Superior temporal gyrus (tissue), 1 donor: ENCODE data around the gene CDK5RAP1.
"Not testable (repeated sequence)": the region's sequence is repeated elsewhere in the genome, so short reads cannot be mapped to it uniquely, and the experiment has no call there.

Experiments
- DNase-seq: peaks from one replicate; pipeline ENCODE4 v3.0.0-alpha.2; 2016; ENCODE audit errors: extremely low spot score

CDK5RAP1 gene

GRCh38 chr20:33419140-33419974, 18.0 kb upstream of the CDK5RAP1 start:
- DNase-seq: no peak

DNA sequence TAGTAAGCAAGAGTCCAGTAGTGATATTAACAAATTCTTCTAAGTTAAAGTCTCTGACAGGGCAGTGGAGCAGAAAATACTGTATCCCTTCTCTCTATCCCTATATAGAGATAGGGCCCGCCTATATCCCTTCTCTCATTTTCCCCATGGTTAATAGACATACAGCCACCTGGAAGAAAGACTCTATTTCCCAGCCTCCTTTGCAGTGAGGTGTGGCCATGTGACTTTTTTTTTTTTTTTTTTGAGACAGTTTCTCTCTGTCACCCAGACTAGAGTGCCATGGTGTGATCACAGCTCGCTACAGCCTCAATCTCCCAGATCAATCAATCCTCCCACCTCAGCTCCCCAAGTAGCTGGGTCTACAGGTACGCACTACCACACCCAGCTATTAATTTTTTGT, 16.7 kb upstream of the CDK5RAP1 start:
- DNase-seq: no peak

DNA sequence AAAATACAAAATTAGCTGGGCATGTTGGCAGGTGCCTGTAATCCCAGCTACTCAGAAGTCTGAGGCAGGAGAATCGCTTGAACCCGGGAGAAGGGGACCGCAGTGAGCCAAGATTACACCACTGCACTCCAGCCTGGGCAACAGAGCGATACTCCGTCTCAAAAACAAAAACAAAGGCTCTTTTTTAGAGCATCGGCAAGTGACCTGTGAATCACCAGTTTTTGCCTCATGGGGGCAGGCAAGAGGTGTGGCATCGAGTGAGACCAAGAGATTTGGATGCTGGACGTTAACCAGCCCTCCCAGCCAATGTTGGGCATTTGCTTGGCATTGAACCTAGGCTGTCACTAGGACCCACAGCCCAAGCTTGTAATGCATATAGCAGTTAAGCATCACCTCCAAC, 14.6 kb upstream of the CDK5RAP1 start:
- DNase-seq: peak; percentile 55

DNA sequence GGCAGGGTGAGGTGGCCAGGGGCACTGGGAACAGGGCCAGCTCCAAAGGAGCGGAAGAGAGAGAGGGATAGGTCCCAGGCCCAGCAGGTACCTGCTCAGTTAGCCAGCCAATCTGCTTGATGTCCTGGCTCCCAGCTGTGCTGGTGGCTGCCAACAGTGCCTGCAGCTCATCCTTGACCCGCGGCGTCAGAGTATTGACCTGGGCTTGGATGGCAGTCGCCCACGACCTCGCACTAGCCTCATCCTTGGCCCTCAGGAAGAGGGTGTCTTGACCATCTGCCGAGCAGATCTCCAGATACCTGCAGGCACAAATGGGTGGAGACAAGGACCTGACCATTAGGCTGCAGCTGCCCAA, 11.1 kb upstream of the CDK5RAP1 start:
- no peak for DNase-seq

DNA sequence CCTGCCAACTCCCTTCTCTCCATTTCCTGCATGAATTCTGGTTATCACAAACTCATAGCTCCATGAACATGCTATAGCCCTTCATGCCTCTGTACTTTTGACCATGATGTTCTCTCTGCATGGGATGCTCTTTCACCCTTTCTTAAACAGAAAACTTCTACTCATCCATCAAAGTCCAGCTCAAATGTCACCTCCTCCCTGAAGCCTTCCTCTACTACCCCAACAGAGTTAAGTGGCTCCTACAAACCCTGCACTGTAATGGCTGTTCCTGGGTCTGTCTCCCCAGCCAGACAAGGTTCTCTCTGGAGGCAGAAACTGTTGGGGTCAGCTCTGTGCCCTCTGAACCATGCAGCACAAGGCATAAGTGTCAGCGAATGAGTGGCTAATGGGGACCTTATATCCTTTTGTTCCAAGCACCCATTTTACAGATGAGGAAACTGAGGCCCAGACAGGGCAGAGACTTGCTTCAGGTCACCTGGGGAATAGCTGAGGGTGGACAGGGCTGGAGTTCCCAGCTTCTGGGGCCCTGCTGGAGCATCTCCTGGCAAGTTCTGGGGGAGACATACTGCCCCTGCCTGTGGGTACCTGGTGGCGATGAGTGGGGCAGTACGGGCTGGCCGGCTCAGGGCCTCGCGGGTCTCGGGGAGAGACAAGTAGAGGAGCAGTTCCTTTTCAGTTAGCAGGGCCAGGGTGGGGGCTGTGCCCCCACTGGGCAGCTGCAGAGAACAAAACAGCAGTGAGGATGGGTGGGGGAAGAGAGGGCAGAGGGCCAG, 10.6 kb upstream of the CDK5RAP1 start:
- DNase-seq: no peak

- DNase-seq: peak; percentile 46
Measured at GRCh38 chr20:33411242-33411641, 9.9 kb upstream of the CDK5RAP1 start.

DNA sequence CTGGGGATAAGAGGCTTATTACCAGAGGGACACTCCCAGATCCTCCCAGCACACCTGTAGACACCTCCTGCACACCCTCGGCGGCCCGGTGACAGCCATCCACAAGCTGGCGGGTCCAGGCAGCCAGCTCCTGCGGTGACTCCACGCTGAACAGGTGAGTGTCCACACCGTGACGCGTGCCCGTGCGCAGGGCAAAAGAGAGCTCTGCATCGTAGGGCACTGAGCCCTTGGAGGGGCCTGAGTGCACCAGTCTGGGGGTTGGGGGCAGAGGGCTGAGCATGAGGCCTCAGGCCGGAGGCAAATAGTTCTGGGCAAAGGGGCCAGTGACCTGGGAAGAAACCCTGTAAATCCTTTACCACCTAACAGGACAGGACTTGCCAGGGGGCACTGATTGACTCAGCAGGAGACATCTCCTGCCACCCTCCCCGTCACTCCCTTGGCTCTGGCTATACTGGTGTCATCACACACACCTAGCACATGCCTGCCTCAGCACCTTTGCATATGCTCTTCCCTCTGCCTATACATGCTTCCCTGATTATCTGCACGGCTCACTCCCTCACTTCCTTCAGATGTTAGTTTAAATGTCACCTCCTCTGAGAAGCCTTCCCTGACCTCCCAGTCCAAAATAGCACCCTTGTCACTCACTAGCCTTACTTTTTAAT, 8.9 kb upstream of the CDK5RAP1 start:
- DNase-seq: no peak

DNA sequence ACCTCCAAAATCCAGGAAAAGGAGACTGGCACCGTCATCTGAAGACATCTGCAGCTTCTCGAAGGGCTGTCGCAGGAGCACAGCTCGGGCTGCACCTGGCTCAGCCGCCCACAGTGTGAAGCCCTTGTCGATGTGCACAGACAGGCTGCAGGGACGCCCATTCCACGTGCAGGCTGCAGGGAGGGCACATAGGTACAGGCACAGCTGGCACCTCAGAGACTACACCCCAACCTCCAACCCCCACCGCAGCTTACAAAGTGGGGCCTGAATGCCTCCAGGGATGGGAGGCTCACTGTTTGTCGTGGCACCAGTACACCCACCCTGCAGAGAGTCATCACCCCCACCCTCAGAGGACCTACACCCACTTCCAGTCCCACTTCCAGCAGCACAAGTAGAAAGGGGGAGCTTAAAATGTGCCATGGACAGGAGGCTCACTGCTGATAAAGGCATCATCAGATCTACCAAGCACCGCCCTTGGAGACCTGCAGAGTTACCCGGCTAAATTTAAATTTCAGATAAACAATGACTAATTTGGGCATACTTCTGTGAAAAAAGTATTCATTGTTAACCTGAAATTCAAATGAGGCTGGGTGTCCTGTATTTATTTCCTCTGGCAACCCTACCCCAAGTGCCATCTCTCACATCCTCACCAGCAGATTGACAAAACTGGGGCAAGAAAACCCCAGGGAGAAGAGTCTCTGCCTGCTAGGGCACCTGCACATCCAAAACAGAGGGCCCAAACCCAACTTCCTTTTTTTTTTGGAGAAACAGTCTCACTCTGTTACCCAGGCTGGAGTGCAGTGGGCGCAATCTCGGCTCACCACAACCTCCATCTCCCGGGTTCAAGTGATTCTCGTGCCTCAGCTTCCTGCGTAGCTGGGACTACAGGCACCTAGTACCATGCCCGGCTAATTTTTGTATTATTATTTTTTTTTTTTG, 7.7 kb upstream of the CDK5RAP1 start:
- DNase-seq: peak; percentile 38

DNA sequence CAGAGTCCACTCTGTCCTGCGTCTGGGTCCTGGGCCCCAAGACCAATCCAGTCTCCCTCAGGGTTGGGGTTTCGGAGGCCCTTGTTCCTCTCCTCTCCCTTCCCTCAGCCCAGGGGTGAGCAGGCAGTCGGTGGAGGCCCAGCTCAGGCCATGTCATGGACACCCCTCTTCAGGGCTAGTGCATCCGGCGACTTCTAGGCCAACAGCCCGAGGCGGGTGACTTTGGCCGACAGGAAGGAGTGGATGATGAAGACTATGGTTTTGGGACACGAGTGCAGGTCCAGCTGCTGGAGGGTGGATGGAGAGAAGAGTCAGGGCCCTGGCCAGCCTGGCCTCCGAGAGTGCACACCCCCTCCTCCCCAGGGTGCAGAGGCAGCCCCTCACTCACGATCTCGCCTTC, 7.0 kb upstream of the CDK5RAP1 start:
- no peak for DNase-seq

DNA sequence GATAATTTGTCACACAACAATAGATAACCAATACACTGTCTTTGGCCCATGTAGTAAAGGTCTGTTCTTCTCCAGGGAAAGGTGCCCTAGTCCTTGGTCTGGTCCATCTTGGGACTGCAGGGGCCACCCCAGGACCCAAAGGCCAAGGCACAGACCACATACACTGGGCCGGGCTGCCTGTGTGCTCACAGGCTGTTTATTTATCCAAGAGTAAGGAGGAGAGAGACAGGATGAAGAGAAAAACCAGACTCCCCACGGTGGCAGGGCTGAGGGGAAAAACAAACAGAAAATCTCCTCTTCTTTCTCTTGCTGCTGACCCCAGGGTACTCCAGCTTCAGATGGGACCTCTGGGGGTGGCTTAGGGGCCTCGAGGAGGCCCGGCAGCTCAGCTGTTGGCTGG, 6.5 kb upstream of the CDK5RAP1 start:
- no peak for DNase-seq

- DNase-seq: no peak
Measured at GRCh38 chr20:33407251-33407650, 5.9 kb upstream of the CDK5RAP1 start.

DNA sequence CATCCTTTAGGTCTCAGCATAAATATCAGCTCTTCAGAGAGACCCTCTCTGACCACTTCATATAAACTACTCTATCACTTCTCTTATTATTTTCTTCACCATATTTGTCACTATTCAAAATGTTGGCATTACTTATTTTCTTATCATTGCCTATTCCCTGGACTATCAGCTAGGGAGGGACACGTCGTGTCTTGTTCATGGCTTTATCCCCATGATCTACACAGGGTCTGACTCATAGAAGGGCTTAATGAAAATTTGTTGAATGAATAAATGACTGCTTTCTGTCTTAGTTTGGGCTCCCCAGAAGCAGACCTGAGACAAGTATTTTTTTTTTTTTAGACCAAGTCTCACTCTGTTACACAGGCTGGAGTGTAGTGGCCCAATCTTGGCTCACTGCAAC, 3.0 kb upstream of the CDK5RAP1 start:
- no peak for DNase-seq

DNA sequence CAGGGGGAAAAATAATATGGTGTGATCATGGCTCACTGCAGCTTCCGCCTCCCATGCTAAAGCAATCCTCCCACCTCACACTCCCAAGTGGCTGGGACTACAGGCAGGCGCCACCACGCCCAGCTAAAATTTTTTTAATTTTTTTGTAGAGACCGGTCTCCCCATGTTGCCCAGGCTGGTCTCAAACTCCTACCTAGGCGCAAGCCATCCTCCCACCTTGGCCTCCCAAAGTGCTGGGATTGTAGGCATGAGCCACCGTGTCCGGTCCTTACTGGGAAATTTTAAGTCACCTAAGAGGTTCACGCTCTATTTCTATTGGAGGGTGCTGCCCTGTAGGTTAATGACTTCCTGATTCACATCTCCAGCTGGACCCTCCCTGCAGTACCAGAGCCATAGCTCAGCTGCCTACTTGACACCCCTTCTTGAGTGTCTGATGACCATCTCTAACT, 626 bp upstream of the CDK5RAP1 start:
- peak; percentile 10 for DNase-seq

DNA sequence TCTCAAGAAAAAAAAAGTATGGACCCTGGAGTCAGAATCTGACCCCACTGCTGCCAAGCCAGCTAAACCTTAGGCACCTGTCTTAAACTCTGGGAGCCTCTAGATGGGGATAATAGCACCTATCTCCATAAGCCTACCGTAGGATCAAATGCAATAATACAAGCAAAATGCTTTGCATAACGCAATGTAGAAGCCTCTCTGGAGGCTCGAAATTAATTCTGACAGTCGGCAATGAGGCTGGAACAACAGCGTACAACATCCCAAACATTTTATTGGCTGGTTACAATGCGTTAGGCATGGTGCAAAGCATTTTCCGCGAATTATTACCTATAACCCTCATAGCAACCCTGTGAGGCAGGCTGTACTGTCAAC, 521 bp downstream of the CDK5RAP1 start:
- DNase-seq: peak; percentile 31

DNA sequence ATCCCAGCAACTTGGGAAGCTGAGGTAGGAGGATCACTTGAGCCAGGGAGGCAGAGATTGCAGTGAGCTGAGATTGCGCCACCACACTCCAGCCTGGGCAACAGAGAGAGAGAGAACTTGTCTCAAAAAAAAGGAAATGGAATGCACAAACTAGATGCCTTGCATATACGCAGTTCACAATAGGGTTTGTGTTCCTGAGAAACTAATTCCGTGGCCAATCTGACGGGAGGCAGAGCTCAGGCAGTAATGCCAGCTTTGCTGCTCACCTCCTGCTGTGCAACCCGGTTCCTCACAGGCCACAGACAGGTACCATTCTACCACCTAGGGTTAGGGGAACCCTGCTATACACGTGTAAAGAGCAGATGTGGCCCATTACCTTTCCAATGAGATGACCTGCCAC, 1.4 kb downstream of the CDK5RAP1 start:
- no peak for DNase-seq

GRCh38 chr20:33394718-33395117, 6.6 kb downstream of the CDK5RAP1 start:
- no peak for DNase-seq

DNA sequence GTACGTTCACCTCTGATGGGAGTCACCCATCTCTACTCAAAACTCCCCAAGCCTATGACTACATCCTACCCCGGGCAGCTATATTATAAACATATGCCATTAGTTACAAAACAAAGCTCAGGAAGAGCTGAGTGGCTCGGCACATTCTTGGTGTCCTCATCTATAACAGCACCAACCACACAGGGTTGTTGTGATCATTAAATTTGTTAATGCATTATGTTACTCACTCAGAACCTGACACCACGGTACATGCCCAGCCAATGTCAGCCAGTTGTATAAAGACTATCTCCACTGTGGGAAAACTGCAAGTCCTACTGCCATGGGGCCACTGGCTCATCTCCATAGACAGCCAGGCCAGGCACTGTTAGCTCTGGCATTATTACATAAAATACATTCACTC, 7.7 kb downstream of the CDK5RAP1 start:
- DNase-seq: no peak

GRCh38 chr20:33391722-33392415, 9.4 kb downstream of the CDK5RAP1 start:
- no peak for DNase-seq

GRCh38 chr20:33389326-33389725, 12.0 kb downstream of the CDK5RAP1 start:
- not testable (repeated sequence) for DNase-seq

DNA sequence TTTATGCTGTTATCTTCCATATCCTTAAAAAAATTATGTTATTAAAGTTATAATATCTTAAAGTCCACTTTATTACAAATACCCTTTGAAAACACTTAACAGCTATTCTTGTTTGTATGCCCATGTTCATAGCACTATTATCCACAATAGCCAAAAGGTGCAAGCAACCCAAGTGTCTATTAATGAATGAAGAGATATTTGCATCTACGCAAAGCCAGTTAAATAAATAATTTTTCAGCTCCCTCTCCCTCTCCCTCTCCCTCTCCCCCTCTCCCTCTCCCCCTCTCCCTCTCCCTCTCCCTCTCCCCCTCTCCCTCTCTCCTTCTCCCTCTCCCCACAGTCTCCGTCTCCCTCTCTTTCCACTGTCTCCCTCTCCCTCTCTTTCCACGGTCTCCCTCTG, 13.1 kb downstream of the CDK5RAP1 start:
- no peak for DNase-seq

DNA sequence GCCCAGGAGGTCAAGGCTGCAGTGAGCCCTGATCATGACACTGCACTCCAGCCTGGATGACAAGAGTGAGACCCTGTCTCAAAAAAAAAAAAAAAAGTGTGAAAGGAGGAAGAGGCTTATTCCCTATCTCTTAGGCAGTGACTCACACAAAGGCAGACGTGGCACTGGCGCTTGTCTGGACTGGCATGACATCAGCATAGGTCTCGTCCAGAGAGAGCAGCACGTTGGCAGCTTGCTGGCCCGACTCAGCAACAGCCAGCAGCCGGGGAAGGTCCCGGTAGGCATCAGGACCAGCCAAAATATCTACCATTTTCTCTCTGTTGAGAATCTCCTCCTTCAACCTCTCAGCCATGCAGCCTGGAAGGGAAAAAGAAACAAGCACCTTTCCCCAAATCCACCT, 14.1 kb downstream of the CDK5RAP1 start:
- DNase-seq: no peak
